HepG2 (cell line): ENCODE results near the gene DUSP23.

ENCODE experiments used
- EZH2 ChIP-seq: conservative IDR thresholded peaks from 2 replicates; pipeline ENCODE4 v1.6.1; 2012; ENCODE audit warnings: mild to moderate bottlenecking, low read depth, low read length, moderate library complexity
- KLF13 ChIP-seq: sonication (generic); formaldehyde crosslinking; IDR thresholded peaks from 2 replicates; pipeline ENCODE4 v1.4.0; 2020; ENCODE audit warnings: mild to moderate bottlenecking, missing genetic modification reagents
- NR2C2 ChIP-seq: sonication (generic); formaldehyde crosslinking; IDR thresholded peaks from 2 replicates; pipeline ENCODE4 v1.4.0; 2020; ENCODE audit warnings: missing genetic modification reagents, mild to moderate bottlenecking, moderate library complexity, borderline replicate concordance
- SAP130 ChIP-seq: IDR thresholded peaks from 2 replicates; pipeline ENCODE4 v1.6.1; 2016; ENCODE audit warnings: low read depth
- SOX5 ChIP-seq: IDR thresholded peaks from 2 replicates; pipeline ENCODE4 v1.6.1; 2016; ENCODE audit warnings: borderline replicate concordance
- TCF12 ChIP-seq, 2 experiments: fragments of 450-650 bp in 1 of 2; sonication (generic) in 1 of 2; formaldehyde crosslinking in 1 of 2; IDR thresholded peaks; 2 replicates each; pipeline versions ENCODE4 v1.6.1 to v1.8.0; 2017 to 2022; ENCODE audit warnings: antibody characterized with exemption in 1 of 2, mild to moderate bottlenecking in 1 of 2, missing genetic modification reagents in 1 of 2, moderate library complexity in 1 of 2
- ZNF777 ChIP-seq: sonication (generic); formaldehyde crosslinking; IDR thresholded peaks from 2 replicates; pipeline ENCODE4 v1.4.0; 2020; ENCODE audit warnings: missing genetic modification reagents
- TF ChIP-seq, protein P1 (sequence below): sonication (generic); formaldehyde crosslinking; IDR thresholded peaks from 2 replicates; pipeline ENCODE4 v1.5.0; 2020; ENCODE audit warnings: mild to moderate bottlenecking, missing genetic modification reagents, moderate library complexity
- TF ChIP-seq, protein P2 (sequence below): IDR thresholded peaks from 2 replicates; pipeline ENCODE4 v1.6.1; 2012; ENCODE audit warnings: inconsistent platforms
- TF ChIP-seq, protein P3 (sequence below): sonication (generic); formaldehyde crosslinking; IDR thresholded peaks from 2 replicates; pipeline ENCODE4 v1.4.0; 2020; ENCODE audit warnings: missing genetic modification reagents
- TF ChIP-seq, protein P4 (sequence below): sonication (generic); formaldehyde crosslinking; IDR thresholded peaks from 2 replicates; pipeline ENCODE4 v1.5.0; 2020; ENCODE audit warnings: mild to moderate bottlenecking, missing genetic modification reagents
- TF ChIP-seq, protein P5 (sequence below): IDR thresholded peaks from 2 replicates; pipeline ENCODE4 v1.6.1; 2016; ENCODE audit warnings: low read depth

DNA sequence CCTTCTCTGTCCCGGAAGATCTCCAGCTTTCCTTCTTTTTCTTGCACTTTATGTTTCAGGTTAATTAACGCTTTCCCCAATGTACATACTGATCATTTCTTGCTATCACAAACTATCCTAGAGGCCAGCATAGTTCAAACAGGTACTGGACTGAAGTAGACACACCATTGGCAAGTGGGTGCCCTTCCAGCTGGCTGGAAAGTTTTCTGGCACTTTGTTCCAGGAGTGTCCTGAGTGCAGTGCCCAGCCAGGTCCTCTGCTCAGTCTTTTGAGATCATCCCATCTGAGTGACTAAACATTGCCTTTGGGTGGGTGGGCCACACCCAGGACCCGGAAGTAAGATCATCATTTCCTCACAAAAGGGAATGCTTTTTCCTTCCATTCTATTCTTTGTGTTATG is 15.0 kb upstream of the DUSP23 start:
- TF ChIP-seq SOX5 (no peak), KLF13 (CRISPR knock-in tag) (no peak), SAP130 (CRISPR knock-in tag) (no peak), NR2C2 (no peak), TCF12 (IDR thresholded peaks at IDR 0.05) (no peak), TCF12 (CRISPR knock-in tag; IDR thresholded peaks at IDR 0.05) (no peak), EZH2 (no peak), ZNF777 (CRISPR knock-in tag) (no peak)
- TF ChIP-seq, protein P1, sequence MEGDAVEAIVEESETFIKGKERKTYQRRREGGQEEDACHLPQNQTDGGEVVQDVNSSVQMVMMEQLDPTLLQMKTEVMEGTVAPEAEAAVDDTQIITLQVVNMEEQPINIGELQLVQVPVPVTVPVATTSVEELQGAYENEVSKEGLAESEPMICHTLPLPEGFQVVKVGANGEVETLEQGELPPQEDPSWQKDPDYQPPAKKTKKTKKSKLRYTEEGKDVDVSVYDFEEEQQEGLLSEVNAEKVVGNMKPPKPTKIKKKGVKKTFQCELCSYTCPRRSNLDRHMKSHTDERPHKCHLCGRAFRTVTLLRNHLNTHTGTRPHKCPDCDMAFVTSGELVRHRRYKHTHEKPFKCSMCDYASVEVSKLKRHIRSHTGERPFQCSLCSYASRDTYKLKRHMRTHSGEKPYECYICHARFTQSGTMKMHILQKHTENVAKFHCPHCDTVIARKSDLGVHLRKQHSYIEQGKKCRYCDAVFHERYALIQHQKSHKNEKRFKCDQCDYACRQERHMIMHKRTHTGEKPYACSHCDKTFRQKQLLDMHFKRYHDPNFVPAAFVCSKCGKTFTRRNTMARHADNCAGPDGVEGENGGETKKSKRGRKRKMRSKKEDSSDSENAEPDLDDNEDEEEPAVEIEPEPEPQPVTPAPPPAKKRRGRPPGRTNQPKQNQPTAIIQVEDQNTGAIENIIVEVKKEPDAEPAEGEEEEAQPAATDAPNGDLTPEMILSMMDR (CRISPR knock-in tag): no peak
- TF ChIP-seq, protein P2, sequence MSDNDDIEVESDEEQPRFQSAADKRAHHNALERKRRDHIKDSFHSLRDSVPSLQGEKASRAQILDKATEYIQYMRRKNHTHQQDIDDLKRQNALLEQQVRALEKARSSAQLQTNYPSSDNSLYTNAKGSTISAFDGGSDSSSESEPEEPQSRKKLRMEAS: no peak
- TF ChIP-seq, protein P3, sequence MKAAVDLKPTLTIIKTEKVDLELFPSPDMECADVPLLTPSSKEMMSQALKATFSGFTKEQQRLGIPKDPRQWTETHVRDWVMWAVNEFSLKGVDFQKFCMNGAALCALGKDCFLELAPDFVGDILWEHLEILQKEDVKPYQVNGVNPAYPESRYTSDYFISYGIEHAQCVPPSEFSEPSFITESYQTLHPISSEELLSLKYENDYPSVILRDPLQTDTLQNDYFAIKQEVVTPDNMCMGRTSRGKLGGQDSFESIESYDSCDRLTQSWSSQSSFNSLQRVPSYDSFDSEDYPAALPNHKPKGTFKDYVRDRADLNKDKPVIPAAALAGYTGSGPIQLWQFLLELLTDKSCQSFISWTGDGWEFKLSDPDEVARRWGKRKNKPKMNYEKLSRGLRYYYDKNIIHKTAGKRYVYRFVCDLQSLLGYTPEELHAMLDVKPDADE (CRISPR knock-in tag): no peak
- TF ChIP-seq, protein P4, sequence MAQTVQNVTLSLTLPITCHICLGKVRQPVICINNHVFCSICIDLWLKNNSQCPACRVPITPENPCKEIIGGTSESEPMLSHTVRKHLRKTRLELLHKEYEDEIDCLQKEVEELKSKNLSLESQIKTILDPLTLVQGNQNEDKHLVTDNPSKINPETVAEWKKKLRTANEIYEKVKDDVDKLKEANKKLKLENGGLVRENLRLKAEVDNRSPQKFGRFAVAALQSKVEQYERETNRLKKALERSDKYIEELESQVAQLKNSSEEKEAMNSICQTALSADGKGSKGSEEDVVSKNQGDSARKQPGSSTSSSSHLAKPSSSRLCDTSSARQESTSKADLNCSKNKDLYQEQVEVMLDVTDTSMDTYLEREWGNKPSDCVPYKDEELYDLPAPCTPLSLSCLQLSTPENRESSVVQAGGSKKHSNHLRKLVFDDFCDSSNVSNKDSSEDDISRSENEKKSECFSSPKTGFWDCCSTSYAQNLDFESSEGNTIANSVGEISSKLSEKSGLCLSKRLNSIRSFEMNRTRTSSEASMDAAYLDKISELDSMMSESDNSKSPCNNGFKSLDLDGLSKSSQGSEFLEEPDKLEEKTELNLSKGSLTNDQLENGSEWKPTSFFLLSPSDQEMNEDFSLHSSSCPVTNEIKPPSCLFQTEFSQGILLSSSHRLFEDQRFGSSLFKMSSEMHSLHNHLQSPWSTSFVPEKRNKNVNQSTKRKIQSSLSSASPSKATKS: no peak
- TF ChIP-seq, protein P5, sequence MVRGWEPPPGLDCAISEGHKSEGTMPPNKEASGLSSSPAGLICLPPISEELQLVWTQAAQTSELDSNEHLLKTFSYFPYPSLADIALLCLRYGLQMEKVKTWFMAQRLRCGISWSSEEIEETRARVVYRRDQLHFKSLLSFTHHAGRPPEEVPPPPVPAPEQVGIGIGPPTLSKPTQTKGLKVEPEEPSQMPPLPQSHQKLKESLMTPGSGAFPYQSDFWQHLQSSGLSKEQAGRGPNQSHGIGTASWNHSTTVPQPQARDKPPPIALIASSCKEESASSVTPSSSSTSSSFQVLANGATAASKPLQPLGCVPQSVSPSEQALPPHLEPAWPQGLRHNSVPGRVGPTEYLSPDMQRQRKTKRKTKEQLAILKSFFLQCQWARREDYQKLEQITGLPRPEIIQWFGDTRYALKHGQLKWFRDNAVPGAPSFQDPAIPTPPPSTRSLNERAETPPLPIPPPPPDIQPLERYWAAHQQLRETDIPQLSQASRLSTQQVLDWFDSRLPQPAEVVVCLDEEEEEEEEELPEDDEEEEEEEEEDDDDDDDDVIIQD (CRISPR knock-in tag): no peak
